Prostate gland (tissue), 2 donors: ENCODE measurements around the gene ZNF718.

Experiments
- POLR2A ChIP-seq: fragments of 450-650 bp; IDR thresholded peaks from one replicate; pipeline ENCODE4 v1.6.1; 2016; ENCODE audit warnings: antibody characterized with exemption, mild to moderate bottlenecking
- POLR2AphosphoS5 ChIP-seq: sonication (generic); formaldehyde crosslinking; IDR thresholded peaks from one replicate; pipeline ENCODE4 v1.6.1; 2017; ENCODE audit warnings: antibody characterized with exemption
- TF ChIP-seq, protein P1 (sequence below), 4 experiments: fragments of 200-600 bp in 2 of 4; fragments of 450-650 bp in 2 of 4; sonication (generic) in 2 of 4; IDR thresholded peaks; 1 replicate in 3 of 4; 2 replicates in 1 of 4; pipeline ENCODE4 v1.5.1; 2016 to 2019; ENCODE audit warnings: antibody characterized with exemption in 4 of 4, mild to moderate bottlenecking in 2 of 4, moderate library complexity in 2 of 4

GRCh38 chr4:161496-162284 is 37.4 kb downstream of the ZNF718 start:
- TF ChIP-seq POLR2AphosphoS5: no peak
- TF ChIP-seq, protein P1, sequence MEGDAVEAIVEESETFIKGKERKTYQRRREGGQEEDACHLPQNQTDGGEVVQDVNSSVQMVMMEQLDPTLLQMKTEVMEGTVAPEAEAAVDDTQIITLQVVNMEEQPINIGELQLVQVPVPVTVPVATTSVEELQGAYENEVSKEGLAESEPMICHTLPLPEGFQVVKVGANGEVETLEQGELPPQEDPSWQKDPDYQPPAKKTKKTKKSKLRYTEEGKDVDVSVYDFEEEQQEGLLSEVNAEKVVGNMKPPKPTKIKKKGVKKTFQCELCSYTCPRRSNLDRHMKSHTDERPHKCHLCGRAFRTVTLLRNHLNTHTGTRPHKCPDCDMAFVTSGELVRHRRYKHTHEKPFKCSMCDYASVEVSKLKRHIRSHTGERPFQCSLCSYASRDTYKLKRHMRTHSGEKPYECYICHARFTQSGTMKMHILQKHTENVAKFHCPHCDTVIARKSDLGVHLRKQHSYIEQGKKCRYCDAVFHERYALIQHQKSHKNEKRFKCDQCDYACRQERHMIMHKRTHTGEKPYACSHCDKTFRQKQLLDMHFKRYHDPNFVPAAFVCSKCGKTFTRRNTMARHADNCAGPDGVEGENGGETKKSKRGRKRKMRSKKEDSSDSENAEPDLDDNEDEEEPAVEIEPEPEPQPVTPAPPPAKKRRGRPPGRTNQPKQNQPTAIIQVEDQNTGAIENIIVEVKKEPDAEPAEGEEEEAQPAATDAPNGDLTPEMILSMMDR (IDR thresholded peaks at IDR 0.05): no peak
- no peak for TF ChIP-seq POLR2A
